ENCODE measurements around the gene PSIP1. TPM values are rescaled to one million over a fixed set of nuclear protein-coding genes. Genes with fewer than 3 reads are reported as not detected.

PSIP1 gene
- total RNA-seq, 2 experiments from 2014 or later = 92.6 to 126 TPM

DNA sequence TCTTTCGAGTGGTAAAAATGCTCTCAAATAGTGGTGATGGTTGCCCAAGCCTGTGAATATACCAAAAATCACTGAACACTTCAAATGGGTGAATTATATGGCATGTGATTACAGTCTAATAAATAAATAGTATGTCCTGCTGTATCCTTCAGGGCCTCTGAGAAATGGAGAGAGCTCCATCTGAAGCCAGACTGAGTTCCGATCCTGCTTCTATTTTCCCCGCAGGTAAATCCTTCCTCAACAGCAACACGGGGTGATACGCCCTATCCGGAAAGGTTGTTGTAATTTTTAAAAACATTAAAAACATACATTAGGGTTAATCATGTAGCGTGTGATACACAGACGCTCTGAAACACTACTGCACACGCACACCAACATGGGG is 88.8 kb downstream of the PSIP1 start:
- Mint-ChIP-seq H3K27ac (peak overlapping the region; percentile 88), H3K36me3 (peaks cover 21% of the 10 kb centered on the region), H3K27me3 (peaks cover 9% of the 10 kb centered on the region), H3K4me1 (peaks cover 27% of the 10 kb centered on the region), H3K9me3 (ENCODE audit: low read depth) (no peaks in the 10 kb centered on the region), H3K4me3 (peak overlapping the region; percentile 94)
- DNase-seq (no peak), ATAC-seq (no peak)
- CTCF ChIA-PET = interaction anchor here (1.5 kb wide), 1 partner anchor 144 kb away, joined by 3 read pairs; no protein-coding TSS in a partner anchor

DNA sequence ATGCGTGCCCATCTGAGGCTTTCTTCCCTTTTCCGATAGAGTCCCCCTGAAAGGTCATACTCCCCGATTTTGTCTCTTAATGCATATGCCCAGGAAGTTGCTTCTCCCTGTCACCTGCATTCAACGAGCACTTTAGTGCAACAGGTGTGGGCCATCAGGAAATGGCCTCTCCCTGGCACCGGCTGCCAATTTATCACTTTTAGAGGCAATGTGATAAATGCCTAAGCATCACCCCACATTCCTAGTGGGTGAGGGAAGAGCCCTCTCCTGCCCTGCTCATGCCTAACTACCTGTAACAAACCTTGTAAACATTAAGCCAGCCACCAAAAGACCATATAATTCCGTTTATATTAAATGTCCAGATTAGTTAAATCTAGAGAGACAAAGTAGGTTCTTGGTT is 89.2 kb downstream of the PSIP1 start:
- H3K4me3 Mint-ChIP-seq = no peak overlapping the region
- CTCF ChIA-PET = no interaction called here
- peaks cover 27% of the 10 kb centered on the region for H3K4me1 Mint-ChIP-seq
- no peaks in the 10 kb centered on the region for H3K9me3 Mint-ChIP-seq (ENCODE audit: low read depth)
- ATAC-seq = no peak
- no peak for DNase-seq
- peak overlapping the region; percentile 8 for H3K27ac Mint-ChIP-seq
- peaks cover 9% of the 10 kb centered on the region for H3K27me3 Mint-ChIP-seq
- H3K36me3 Mint-ChIP-seq = peaks cover 21% of the 10 kb centered on the region

DNA sequence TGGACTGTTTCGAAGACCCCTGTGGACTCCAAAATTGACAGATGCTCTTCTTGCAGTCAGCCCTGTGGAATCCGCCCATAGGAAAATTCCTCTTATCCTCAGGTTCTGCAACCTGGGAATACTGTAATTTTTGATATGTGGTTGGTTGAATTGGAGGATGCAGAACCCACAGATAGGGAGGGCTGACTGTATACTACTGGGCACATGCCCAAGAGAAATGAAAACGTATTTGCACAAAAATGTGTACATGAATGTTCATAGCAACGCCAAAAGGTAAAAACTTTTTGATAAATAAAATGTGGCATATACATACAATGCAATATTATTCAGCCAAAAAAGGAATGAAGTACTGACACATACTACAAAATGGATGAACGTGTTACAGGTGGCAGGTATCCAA is 90.0 kb downstream of the PSIP1 start:
- Mint-ChIP-seq H3K9me3 (ENCODE audit: low read depth) (no peaks in the 10 kb centered on the region), H3K27ac (no peak overlapping the region), H3K4me3 (no peak overlapping the region), H3K36me3 (peaks cover 16% of the 10 kb centered on the region), H3K27me3 (peaks cover 9% of the 10 kb centered on the region), H3K4me1 (peaks cover 23% of the 10 kb centered on the region)
- no peak for ATAC-seq
- no peak for DNase-seq
- CTCF ChIA-PET = no interaction called here

DNA sequence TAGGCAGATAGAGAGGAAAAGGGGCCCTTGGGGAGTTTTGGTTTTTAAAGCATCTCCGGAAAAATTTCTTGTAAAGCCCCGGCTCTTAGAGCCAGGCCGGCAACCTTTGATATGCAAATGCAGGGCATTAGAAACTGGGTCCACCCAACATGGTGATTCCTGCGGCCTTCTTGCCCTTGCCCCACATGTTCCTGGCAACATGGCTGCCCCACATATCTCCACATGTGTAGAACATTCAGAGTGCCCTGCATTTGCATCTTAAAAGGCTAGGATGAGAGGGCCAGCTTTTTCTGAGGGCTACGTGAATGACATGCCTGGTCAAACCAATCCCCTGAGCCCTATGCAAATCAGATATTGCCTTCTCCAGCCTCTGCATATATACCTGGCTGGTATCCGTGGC is 93.1 kb downstream of the PSIP1 start:
- no peaks in the 10 kb centered on the region for H3K9me3 Mint-ChIP-seq (ENCODE audit: low read depth)
- no peak for ATAC-seq
- DNase-seq = no peak
- peaks cover 6% of the 10 kb centered on the region for H3K4me1 Mint-ChIP-seq
- peaks cover 9% of the 10 kb centered on the region for H3K27me3 Mint-ChIP-seq
- no peak overlapping the region for H3K4me3 Mint-ChIP-seq
- no peak overlapping the region for H3K27ac Mint-ChIP-seq
- H3K36me3 Mint-ChIP-seq = no peaks in the 10 kb centered on the region
- CTCF ChIA-PET = no interaction called here

DNA sequence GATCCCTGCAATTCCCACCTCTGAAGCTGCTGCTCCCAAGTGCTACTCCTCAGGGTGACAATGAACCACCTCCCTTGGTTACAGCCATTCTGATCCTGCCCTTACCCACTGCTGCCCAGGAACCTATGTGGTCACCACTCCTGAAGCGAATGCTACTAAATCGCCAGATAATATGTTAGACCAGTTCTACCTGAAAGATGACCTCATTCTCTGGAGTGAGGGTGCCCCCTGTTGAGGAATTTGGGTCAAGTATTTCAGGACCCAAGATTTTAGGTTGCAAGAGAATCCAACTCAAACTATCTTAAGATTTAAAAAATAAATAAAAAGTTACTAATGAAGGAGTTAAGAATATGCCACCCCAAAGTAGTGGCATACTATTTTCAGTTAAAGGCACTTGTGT is 93.9 kb downstream of the PSIP1 start:
- Mint-ChIP-seq H3K9me3 (ENCODE audit: low read depth) (no peaks in the 10 kb centered on the region), H3K4me3 (no peak overlapping the region), H3K27ac (no peak overlapping the region), H3K36me3 (no peaks in the 10 kb centered on the region), H3K4me1 (peaks cover 2% of the 10 kb centered on the region), H3K27me3 (peaks cover 7% of the 10 kb centered on the region)
- DNase-seq (peak; percentile 54), ATAC-seq (peak; percentile 55)
- CTCF ChIA-PET = interaction anchor here (0.7 to 1.6 kb wide), 5 partner anchors 134 to 208 kb away, joined by 3 to 4 read pairs (median 3); no protein-coding TSS in a partner anchor

Other genes starting within 250 kb of the PSIP1 start
- 10 to 100 TPM; 16.2 to 34.3 TPM for gene TTC39B, start 203.8 kb downstream of the PSIP1 start, total RNA-seq
- 10 to 100 TPM; 27.4 to 30.1 TPM for gene SNAPC3, start 88.1 kb downstream of the PSIP1 start, total RNA-seq
- gene CCDC171, start 42.1 kb upstream of the PSIP1 start, total RNA-seq = 1 to 10 TPM; 2.5 to 2.9 TPM

Measured in activated CD8-positive, alpha-beta memory T cell treated with anti-CD3 and anti-CD28 coated beads, Interleukin-2, amount 10 ng/mL, durations not matched to agents 7 days and 5 days (primary cell).